GM19035 (cell line): ENCODE results near the gene PCTP.

Source experiments
- ATAC-seq: cut with Tn5 transposase; IDR thresholded peaks from one replicate; pipeline ENCODE4 v1.9.1; 2021; ENCODE audit not compliant: unreplicated experiment

The PCTP gene

GRCh38 chr17:55751720-55752250 lies 934 bp downstream of the PCTP start:
- no peak for ATAC-seq

GRCh38 chr17:55756689-55757088 lies 5.8 kb downstream of the PCTP start:
- ATAC-seq: no peak

GRCh38 chr17:55757659-55758058 lies 6.8 kb downstream of the PCTP start:
- no peak for ATAC-seq

- ATAC-seq: no peak
These were observed 7.3 kb downstream of the PCTP start for GRCh38 chr17:55758171-55758570.

GRCh38 chr17:55760643-55761355 lies 9.9 kb downstream of the PCTP start:
- ATAC-seq: no peak

GRCh38 chr17:55762086-55762858 lies 11.4 kb downstream of the PCTP start:
- ATAC-seq: no peak

GRCh38 chr17:55763856-55764255 lies 13.0 kb downstream of the PCTP start:
- no peak for ATAC-seq

GRCh38 chr17:55764610-55765009 lies 13.8 kb downstream of the PCTP start:
- no peak for ATAC-seq

- ATAC-seq: no peak
These were observed 14.6 kb downstream of the PCTP start for GRCh38 chr17:55765472-55765871.

GRCh38 chr17:55768936-55769624 lies 18.2 kb downstream of the PCTP start:
- no peak for ATAC-seq

GRCh38 chr17:55769625-55770000 lies 18.8 kb downstream of the PCTP start:
- no peak for ATAC-seq

- ATAC-seq: no peak
These were observed 19.5 kb downstream of the PCTP start for GRCh38 chr17:55770196-55770870.

GRCh38 chr17:55772086-55772485 lies 21.2 kb downstream of the PCTP start:
- no peak for ATAC-seq

GRCh38 chr17:55773671-55774070 lies 22.8 kb downstream of the PCTP start:
- no peak for ATAC-seq

GRCh38 chr17:55774846-55775271 lies 24.0 kb downstream of the PCTP start:
- ATAC-seq: no peak

- ATAC-seq: no peak
These were observed 25.4 kb downstream of the PCTP start for GRCh38 chr17:55776271-55776670.

- ATAC-seq: no peak
These were observed 26.7 kb downstream of the PCTP start for GRCh38 chr17:55777471-55777971.

GRCh38 chr17:55778389-55779118 lies 27.7 kb downstream of the PCTP start:
- ATAC-seq: no peak

GRCh38 chr17:55783684-55784245 lies 32.9 kb downstream of the PCTP start:
- no peak for ATAC-seq

- ATAC-seq: no peak
These were observed 33.8 kb downstream of the PCTP start for GRCh38 chr17:55784666-55785065.
